HG02885 (cell line): ENCODE results near the gene PPOX.

Source experiments
- ATAC-seq: cut with Tn5 transposase; IDR thresholded peaks from one replicate; pipeline ENCODE4 v1.9.1; 2021; ENCODE audit warnings: mild to moderate bottlenecking; ENCODE audit not compliant: unreplicated experiment, poor library complexity

Gene PPOX

GRCh38 chr1:161218301-161219077 is 52.3 kb downstream of the PPOX start:
- ATAC-seq = no peak

- no peak for ATAC-seq
Measured at GRCh38 chr1:161219078-161219892, 53.1 kb downstream of the PPOX start.

DNA sequence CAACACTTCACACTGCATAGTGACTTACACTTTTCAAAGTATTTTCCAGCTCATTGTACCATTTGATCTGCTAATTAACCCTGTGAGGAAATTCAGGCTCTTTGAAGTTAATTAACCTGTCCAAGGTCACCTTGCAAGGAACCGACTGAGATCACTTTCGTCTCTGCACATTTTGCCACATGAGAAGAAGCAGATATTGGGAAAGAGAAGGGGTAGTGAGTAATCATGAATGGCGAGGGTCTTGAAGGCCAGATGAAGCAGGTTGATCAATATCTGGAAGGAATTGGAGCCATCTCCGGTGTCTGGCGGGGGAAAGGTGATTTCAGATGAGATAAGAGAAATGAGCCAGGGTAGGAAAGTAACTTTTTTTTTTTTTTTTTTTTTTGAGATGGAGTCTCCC is 53.8 kb downstream of the PPOX start:
- no peak for ATAC-seq
